IPS DF 19.7 (cell line): ENCODE data around the gene SIPA1L3.

Experiments
- DNase-seq: peaks from one replicate; pipeline ENCODE4 v3.0.0-alpha.2; 2013; ENCODE audit warnings: low read depth, low spot score

Gene SIPA1L3

GRCh38 chr19:37977391-37977790 lies 70.4 kb downstream of the SIPA1L3 start:
- no peak for DNase-seq

- DNase-seq = no peak
These were observed 71.0 kb downstream of the SIPA1L3 start for GRCh38 chr19:37977992-37978391.

- no peak for DNase-seq
These were observed 72.6 kb downstream of the SIPA1L3 start for GRCh38 chr19:37979547-37980082.

GRCh38 chr19:37980419-37981170 lies 73.6 kb downstream of the SIPA1L3 start:
- DNase-seq = no peak

- DNase-seq = no peak
These were observed 74.9 kb downstream of the SIPA1L3 start for GRCh38 chr19:37981785-37982475.

- DNase-seq = no peak
These were observed 75.6 kb downstream of the SIPA1L3 start for GRCh38 chr19:37982655-37983054.

GRCh38 chr19:37983153-37983552 lies 76.1 kb downstream of the SIPA1L3 start:
- no peak for DNase-seq

GRCh38 chr19:37983916-37984315 lies 76.9 kb downstream of the SIPA1L3 start:
- DNase-seq = no peak

- no peak for DNase-seq
These were observed 79.2 kb downstream of the SIPA1L3 start for GRCh38 chr19:37986048-37986750.

GRCh38 chr19:37987356-37988332 lies 80.6 kb downstream of the SIPA1L3 start:
- DNase-seq = no peak

- no peak for DNase-seq
These were observed 82.0 kb downstream of the SIPA1L3 start for GRCh38 chr19:37988758-37989635.

GRCh38 chr19:37989855-37990254 lies 82.8 kb downstream of the SIPA1L3 start:
- DNase-seq = no peak

- DNase-seq = no peak
These were observed 83.4 kb downstream of the SIPA1L3 start for GRCh38 chr19:37990362-37990761.

- no peak for DNase-seq
These were observed 84.3 kb downstream of the SIPA1L3 start for GRCh38 chr19:37991176-37991835.

GRCh38 chr19:37991841-37992248 lies 84.8 kb downstream of the SIPA1L3 start:
- DNase-seq = no peak

GRCh38 chr19:37992761-37993160 lies 85.8 kb downstream of the SIPA1L3 start:
- no peak for DNase-seq

- DNase-seq = no peak
These were observed 87.8 kb downstream of the SIPA1L3 start for GRCh38 chr19:37994823-37995130.

- no peak for DNase-seq
These were observed 88.3 kb downstream of the SIPA1L3 start for GRCh38 chr19:37995346-37995745.

GRCh38 chr19:37997911-37998344 lies 90.9 kb downstream of the SIPA1L3 start:
- no peak for DNase-seq
